NOMO-1 (cell line): ENCODE measurements around the gene KAT6B.

Experiments
- DNase-seq, 2 experiments: peaks; one replicate each; lab custom pipeline; 2025; ENCODE audit not compliant: unreplicated experiment in 2 of 2; lab: John Stamatoyannopoulos, UW

Gene KAT6B

GRCh38 chr10:74822521-74823089 lies 3.8 kb upstream of the KAT6B start:
- peak in 1 of 2 experiments; percentile 51 for DNase-seq

GRCh38 chr10:74823791-74824183 lies 2.6 kb upstream of the KAT6B start:
- DNase-seq: no peak

DNA sequence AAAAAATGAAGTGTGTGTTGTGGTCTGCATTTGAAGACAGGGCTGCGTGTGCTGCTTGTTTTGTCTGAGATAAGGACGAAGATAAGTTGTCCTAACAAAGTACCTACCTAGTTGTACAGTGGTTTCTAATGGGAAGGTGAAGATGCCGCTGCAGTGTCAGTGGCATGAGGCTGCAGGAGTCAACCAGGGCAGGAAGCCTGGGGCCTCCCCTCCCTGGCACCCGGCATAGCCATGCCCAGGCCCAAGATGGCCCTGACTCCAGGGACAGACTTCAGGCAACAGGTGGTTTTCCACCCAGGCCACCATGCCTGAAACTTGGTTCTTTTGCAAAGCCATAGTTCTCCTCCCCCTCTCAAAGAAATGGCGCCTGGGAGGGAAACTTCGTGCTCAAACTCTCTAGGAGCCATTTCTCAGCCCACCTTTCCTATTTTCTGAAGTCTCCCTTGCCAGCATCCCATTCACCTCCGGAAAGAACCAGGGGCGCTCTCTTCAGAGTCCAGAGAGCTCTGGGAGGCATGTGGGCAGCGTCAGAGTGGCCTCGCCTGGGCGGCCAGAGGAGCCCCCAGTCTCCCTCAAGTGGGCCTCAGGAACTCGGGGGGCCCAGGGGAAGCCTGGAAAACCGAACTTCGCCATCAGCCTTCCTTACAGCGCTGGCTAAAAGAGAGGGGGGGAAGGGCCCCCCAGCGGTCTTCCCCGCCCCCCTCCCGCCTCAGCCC lies 2.1 kb upstream of the KAT6B start:
- no peak for DNase-seq

GRCh38 chr10:74824900-74825370 lies 1.5 kb upstream of the KAT6B start:
- peak; percentile 35 to 38 for DNase-seq

DNA sequence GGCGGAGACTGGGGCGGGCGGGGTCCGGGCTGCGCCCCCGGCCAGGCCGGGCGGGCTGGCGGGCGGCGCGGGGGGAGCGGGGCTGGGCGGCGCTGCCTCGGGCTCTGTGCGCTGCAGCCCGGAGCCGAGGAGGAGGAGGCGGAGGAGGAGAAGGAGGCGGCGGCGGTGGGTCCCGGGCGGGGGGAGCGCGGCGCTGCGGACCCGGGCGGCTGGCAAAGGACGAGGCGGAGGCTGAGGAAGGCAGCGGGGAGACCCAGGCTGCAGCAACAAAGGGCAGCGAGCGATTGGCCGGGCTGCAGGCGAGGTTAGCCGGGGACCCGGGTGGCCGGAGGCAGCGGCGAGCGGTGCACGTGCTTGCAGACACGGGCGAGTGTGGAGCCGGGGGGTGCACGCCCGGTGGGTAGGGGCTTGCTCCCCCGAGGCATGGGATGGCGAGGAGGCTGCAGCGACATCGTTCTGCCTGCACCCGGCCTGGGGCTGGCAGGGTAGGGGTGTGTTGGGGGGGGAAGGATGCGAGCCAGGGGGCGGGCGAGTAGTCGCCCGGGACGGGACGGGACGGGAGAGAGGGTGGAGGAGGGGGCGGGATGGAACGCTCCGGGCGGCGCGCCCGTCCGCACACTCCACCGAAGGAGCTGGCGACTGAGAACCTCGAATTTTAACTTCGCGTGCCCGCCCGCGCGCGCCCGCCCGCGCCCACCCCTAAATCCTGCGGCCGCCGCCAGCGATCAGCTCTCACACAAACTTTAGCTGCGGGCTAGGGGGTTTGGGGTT lies 844 bp upstream of the KAT6B start:
- peak in 1 of 2 experiments; percentile 21 for DNase-seq

GRCh38 chr10:74827045-74827441 lies 643 bp downstream of the KAT6B start:
- peak; percentile 44 to 48 for DNase-seq

DNA sequence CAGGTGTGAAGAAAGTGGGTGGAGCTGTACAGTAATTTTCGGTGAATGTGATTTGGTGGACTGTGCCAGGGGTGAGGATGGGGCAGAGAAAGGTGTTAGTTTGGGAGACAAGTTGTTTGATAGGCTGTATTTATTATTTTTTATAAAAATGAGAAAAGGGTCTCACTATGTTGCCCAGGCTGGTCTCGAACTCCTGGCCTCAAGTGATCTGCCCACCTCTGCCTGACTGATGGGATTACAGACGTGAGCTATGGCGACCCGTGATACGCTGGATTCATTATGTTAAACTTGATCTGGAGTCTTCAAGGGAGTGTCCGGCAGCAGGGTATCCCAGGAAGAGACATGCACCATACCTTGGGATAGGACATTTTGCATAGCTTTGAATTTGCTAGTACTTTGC lies 1.3 kb downstream of the KAT6B start:
- DNase-seq: no peak

DNA sequence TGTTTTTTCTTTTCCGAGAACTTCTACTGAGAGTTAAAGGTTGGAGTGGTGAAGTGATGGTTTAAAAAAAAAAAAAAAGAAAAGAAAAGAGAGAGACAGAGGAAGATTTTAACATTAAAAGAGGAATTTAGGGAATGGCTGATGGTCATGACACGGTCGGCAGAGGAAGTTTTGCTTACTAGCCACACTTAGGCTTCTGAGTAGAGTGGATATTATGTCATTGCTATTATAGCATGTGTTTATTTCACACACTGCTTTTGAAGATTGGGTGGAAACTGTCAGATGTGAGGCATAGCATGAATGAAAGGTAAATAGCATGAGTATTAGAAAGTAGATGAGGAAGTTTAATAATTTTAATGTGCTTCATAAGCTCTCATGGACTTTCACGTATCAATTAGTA lies 2.5 kb downstream of the KAT6B start:
- DNase-seq: no peak

DNA sequence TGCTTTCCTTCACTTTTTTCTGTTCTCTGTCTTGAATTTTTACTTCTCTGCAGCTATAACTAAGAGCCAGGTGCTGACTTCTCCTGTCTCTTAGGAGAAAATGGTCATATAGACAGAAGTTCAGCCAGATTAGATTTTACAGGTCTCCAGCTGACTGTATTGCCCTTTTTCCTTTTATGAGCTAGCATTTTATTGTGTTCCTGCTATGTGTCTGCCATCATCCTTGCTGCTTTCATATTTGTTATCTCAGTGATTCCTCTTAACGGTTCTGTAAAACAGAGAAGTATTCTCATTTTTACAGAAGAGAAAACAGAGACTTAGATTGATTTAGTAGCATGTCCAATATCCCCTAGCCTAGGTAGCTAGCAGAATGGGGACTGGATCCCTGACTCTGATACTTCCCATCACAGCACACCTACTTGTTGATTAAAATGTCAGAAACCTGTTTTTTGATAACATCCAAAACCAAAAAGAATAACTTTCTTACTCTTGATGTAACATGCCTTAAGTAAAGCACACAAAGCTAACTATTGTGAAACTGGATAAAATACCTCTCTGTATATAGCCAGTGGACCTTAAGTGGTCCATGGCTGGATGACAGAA lies 5.2 kb downstream of the KAT6B start:
- no peak for DNase-seq

DNA sequence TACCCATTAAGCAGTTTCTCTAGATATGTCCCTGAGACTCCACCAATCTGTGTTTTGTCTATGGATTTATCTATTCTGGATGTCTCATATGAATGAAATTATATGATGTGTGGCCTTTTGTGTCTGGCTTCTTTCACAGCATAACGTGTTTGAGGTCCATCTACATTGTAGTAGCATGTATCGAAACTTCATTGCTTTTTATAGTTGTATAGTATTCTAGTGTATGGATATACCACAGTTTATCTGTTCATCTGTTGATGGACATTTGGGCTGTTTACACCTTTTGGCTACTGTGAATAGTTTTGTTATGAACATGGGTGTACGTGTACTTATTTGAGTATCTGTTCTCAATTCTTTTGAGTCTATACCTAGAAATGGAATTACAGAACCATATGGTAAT lies 9.6 kb downstream of the KAT6B start:
- DNase-seq: no peak

DNA sequence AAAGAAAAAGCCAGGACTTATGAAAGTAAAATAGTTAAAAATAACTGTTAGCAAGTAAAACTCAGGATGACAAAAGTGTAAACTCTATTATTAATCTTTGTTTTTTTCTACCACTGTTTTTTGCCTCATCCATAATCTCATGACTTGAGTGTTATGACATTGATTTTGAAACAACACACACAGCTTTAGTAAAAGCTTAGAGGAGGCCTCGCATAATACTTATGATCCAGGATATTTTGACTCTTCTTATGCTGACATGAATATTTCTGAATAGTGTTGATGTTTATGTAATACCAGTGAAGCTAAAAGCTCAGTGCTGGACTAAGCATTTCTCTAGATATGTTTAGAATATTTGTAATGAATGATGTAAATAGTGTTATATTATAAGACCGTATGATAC lies 10.5 kb downstream of the KAT6B start:
- no peak for DNase-seq

DNA sequence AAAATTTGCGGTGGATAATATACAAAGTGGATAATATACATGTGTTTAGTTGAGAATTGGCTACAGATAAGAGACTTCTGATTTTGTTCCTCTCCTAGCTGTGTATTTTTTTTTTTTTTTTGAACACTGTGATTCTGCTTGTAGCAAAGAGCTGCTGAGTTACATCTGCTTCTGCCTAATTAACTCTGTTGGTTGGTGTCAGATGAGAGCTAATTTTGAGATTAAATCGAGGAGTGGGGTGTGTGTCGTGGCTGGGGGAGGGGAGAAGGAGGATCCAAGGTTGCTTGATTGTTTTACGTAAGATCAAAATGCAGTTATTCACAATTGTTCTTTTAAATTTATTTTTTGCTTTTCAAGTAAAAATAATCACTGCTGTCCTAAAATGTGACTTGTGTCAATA lies 11.3 kb downstream of the KAT6B start:
- DNase-seq: no peak

DNA sequence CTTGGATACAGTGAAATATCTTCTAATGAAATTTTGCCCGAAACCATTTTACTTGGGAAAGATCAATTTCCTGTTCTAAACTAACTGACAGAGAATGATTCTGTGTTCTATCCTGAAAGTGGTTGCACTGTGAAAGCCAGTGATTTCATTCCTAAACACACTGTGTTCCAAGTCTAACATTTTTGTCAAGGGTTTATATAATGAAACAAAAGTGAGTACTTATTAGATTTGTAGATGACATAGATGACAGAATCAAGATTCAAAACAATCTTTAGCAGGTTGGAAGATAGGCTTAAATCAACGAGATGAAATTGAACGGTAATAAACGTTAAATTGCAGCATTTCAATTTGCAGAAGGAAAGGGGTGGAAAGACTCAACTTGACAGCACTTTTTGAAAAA lies 13.3 kb downstream of the KAT6B start:
- DNase-seq: no peak

DNA sequence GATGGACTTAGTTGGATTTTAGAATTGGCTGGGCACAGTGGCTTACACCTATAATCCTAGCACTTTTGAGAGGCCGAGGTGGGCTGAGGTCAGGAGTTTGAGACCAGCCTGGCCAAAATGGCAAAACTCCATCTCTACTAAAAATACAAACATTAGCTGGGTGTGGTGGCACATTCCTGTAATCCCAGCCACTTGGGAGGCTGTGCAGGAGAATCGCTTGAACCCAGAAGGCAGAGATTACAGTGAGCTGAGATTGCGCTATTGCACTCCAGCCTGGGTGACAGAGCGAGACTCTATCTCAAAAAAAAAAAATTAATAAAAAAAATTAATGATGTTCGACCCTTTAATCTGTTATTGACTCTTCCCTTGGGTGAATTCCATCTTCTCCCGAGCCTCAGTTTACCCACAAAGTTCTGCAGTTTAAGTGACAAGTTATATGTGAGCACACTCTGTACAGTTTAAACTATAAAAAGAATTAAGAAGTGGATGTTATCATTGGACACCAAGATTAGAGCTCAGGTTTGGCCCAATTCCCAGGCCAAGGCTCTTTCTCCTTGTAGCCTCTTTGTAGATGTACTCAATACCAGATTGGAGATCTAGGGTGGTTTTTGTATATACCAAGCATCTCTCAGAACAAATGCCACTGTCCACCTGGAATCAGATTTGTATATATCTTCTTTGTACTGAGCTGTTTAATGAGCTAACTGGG lies 15.0 kb downstream of the KAT6B start:
- no peak for DNase-seq

DNA sequence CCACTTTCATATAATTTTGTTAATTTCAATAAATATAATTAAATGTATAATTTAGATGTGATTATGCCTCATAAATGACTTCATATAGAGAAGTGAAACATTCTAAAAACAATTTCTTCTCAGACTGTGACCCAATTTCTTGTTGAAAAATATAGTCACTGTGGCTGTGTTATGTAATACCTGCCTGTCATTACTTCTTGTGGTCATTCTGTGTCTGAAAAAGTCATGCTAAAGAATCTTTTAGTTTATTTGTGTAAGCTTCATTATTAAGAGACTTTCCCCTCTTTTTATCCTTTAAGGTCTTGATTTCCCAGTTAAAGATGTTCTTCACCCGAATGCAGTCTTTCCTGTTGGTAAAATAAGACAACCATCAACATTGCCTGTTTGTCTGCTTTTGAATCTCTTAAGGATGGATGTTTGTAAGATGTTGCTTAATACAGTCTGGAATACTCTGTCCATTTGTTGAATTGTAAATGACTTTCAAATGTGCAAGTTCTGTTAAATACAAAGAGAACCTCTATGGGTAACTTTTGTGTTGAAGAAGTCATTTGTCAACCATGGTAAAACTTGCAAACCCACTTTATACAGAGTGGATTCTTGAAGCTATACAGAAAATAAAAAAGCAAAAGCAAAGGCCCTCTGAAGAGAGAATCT lies 16.0 kb downstream of the KAT6B start:
- DNase-seq: peak; percentile 71 to 94

DNA sequence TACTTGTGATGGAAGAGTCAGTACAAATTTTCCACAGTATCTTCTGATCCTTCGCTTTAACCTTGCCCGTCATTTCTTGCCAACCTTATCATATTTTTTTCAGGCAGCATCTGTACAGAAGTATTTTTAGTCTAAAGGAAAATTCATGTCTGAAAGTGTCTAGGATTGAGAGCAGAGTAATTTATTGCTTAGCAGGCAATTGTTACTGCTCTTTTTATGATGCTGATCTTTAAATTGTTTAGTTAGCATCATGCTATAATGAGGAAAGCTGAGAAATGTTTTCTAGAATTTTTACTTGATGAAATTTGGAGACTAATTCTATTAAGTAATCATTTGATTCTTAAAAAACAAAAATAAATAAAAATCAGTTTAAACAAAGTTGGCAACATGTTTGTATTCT lies 20.6 kb downstream of the KAT6B start:
- no peak for DNase-seq

DNA sequence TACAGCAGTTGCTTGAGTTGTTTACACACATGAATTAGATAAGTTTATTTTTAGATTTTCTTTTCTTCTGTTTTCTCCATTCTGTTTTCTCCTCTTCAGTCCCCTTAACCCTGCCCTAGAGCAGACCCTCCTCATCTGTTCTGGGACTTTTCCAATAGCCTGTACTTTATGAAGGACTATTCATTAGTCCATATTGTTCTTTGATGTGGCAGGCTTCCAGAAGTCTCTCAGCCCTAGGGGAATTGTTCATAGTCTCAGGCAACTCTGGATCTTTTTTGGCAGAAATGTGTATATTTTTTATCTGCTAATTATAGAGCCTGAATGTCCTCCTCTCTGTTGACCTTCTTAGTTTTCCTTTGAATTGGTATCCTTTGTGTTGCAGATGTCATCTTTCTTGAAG lies 25.4 kb downstream of the KAT6B start:
- DNase-seq: no peak

DNA sequence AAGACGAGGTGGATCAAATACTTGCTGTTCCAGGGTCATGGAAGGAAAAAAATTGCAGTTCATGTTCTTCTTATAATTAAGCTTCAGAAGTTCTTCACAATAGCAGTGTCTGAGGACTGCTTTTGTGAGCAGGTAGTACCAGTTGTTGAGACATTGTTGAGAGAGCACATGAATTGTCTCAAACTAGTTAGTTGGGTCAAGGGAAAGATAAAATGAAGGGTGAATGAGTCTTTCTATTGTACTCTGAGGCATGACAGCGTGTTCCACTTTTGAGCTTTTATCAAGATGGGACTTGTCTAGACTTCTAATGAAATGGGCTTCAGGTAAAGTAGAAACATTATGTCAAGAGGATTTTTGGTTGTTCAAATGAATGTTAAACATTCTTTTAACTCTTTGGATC lies 26.0 kb downstream of the KAT6B start:
- no peak for DNase-seq

- DNase-seq: no peak
Measured at GRCh38 chr10:74854610-74855009, 28.2 kb downstream of the KAT6B start.

DNA sequence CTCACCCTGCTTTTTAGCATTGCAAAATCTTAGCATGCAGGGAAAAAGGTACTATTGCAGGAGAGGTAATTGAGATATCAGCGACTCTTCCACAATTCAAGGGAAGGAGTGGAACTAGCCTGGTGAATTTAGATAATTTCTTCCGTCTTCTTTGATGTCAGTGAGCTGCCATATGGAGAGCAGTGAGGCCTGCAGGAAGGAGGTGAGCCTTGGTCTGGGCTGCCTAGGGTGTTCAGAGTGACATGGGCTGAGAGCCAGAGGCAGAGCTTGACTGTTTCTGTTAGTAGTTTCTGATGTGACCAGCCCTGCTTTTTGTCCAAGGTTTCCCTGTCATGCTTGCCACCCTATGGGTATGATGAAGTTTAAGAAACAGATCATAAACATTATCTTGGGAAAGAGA lies 28.6 kb downstream of the KAT6B start:
- no peak for DNase-seq
